Prostate gland (tissue), 2 donors: ENCODE results near the gene CCSER2. TPM values are rescaled to one million over a fixed set of nuclear protein-coding genes. Genes with fewer than 3 reads are reported as not detected.

Experiments used
- DNase-seq: peaks from one replicate; pipeline ENCODE4 v3.0.0-alpha.2; 2019; ENCODE audit warnings: low spot score
- H3K27ac ChIP-seq, 2 donors: fragments of 200-600 bp; sonication (generic); 2 replicates each; pipeline ENCODE4 v1.5.1; 2017 to 2019
- H3K27me3 ChIP-seq: fragments of 200-600 bp; sonication (generic); replicated peaks from 2 replicates; pipeline ENCODE4 v1.5.1; 2019; ENCODE audit not compliant: insufficient read depth
- H3K36me3 ChIP-seq, 2 donors: fragments of 200-600 bp; sonication (generic); 1 replicate in 1 of 2; 2 replicates in 1 of 2; pipeline versions ENCODE4 v1.5.1 to v1.8.1; 2017 to 2019
- H3K4me1 ChIP-seq: fragments of 200-600 bp; sonication (generic); replicated peaks from 2 replicates; pipeline ENCODE4 v1.5.1; 2019
- H3K4me3 ChIP-seq, 2 donors: fragments of 200-600 bp; sonication (generic); 2 replicates each; pipeline ENCODE4 v1.5.1; 2017 to 2019
- H3K9me3 ChIP-seq: fragments of 200-600 bp; sonication (generic); 2 replicates; pipeline ENCODE4 v1.5.1; 2017
- POLR2A ChIP-seq: fragments of 450-650 bp; IDR thresholded peaks from one replicate; pipeline ENCODE4 v1.6.1; 2016; ENCODE audit warnings: antibody characterized with exemption, mild to moderate bottlenecking
- POLR2AphosphoS5 ChIP-seq: sonication (generic); formaldehyde crosslinking; IDR thresholded peaks from one replicate; pipeline ENCODE4 v1.6.1; 2017; ENCODE audit warnings: antibody characterized with exemption
- WGBS: methylation state at CpG from one replicate; pipeline ENCODE4 v1.1.5; 2018; 5-methylcytosine and 5-hydroxymethylcytosine counted together
- intact Hi-C: fragments of 100-400 bp; cut with DNase I; formaldehyde crosslinking; loops from one replicate; pipeline ENCODE4 v1.14.2; 2022
- total RNA-seq, 2 donors: library from RNA; depleted of rRNA; stranded (reverse); fragments of >200 nt; gene quantifications; one replicate each; pipeline ENCODE4 v1.1.0, GENCODE V29; 2016
- TF ChIP-seq, protein P1 (sequence below), 4 experiments: fragments of 200-600 bp in 2 of 4; fragments of 450-650 bp in 2 of 4; sonication (generic) in 2 of 4; IDR thresholded peaks; 1 replicate in 3 of 4; 2 replicates in 1 of 4; pipeline ENCODE4 v1.5.1; 2016 to 2019; ENCODE audit warnings: antibody characterized with exemption in 4 of 4, mild to moderate bottlenecking in 2 of 4, moderate library complexity in 2 of 4

The CCSER2 gene
- total RNA-seq, 2 donors from 2014 or later, result 30.4 to 53.6 TPM

DNA sequence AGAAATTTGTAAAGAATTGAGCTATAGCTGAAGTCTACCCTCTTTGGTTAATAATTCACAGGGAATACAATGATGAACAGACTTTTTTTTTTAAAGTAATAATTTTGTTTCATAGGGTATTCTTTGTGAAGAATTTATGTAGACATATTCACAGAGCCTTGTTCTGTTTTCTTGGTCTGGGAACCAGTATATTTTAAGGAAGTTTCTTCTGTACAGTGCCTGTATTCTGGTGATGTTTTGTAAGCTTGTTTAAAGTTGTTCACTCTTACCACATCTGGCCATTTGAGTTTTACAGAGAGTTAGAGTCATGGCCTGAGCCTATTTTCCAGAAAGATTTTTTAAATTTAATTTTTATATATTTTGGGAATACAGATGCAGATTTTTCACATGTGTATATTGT lies 70.3 kb downstream of the CCSER2 start:
- Histone ChIP-seq H3K27me3 (no peaks in the 10 kb centered on the region), H3K4me1 (no peaks in the 10 kb centered on the region), H3K9me3 (no peaks in the 10 kb centered on the region), H3K36me3 (no peaks in the 10 kb centered on the region), H3K4me3 (no peak overlapping the region), H3K27ac (no peak overlapping the region)
- intact Hi-C loops, result no loop called here
- DNase-seq, result no peak
- no peak for TF ChIP-seq POLR2A
- TF ChIP-seq, protein P1, sequence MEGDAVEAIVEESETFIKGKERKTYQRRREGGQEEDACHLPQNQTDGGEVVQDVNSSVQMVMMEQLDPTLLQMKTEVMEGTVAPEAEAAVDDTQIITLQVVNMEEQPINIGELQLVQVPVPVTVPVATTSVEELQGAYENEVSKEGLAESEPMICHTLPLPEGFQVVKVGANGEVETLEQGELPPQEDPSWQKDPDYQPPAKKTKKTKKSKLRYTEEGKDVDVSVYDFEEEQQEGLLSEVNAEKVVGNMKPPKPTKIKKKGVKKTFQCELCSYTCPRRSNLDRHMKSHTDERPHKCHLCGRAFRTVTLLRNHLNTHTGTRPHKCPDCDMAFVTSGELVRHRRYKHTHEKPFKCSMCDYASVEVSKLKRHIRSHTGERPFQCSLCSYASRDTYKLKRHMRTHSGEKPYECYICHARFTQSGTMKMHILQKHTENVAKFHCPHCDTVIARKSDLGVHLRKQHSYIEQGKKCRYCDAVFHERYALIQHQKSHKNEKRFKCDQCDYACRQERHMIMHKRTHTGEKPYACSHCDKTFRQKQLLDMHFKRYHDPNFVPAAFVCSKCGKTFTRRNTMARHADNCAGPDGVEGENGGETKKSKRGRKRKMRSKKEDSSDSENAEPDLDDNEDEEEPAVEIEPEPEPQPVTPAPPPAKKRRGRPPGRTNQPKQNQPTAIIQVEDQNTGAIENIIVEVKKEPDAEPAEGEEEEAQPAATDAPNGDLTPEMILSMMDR (IDR thresholded peaks at IDR 0.05), result no peak
- TF ChIP-seq POLR2AphosphoS5, result no peak

DNA sequence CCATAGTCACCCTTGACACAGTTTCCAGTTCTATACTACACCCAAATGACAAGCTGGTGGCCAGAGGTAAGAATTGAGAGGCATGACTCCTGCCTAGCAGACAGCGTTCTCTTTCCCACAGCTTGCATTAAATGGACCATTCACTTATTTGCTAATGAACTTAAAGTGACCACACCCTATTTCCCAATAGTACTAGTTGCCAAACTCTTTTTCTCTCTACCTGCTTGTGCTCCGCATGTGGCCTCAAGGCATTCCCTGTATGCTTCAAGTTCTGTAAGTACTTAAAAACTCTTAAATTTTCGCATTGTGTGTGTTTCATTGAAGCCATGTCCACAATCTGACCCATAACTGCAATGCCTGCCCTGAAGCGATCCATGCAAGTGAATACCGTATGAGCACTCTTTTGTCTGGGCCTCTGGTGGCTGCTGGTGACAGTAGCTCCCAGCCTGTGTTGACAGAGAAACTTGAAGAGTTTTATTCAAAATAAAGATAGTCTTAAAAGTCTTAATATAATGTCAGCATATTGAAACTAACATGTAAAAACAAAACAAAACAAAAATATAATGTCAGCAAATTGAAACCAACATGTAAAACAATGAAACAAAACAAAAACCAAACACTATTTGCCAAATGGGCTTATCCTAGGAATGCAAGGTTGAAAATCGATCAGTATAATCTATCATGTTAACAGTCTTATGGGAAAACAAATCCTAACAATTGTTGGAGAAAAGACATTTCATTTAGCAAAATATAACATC lies 73.6 kb downstream of the CCSER2 start:
- no peaks in the 10 kb centered on the region for H3K27me3 ChIP-seq
- intact Hi-C loops, result no loop called here
- no peaks in the 10 kb centered on the region for H3K9me3 ChIP-seq
- TF ChIP-seq POLR2AphosphoS5, result peak; percentile 24
- TF ChIP-seq, protein P1 (IDR thresholded peaks at IDR 0.05), result no peak
- H3K4me3 ChIP-seq, result no peak overlapping the region
- 49% methylated on average over 6 of the region's 6 CpGs for WGBS
- H3K4me1 ChIP-seq, result no peaks in the 10 kb centered on the region
- H3K36me3 ChIP-seq, result no peaks in the 10 kb centered on the region
- peak; percentile 13 for DNase-seq
- H3K27ac ChIP-seq, result no peak overlapping the region

DNA sequence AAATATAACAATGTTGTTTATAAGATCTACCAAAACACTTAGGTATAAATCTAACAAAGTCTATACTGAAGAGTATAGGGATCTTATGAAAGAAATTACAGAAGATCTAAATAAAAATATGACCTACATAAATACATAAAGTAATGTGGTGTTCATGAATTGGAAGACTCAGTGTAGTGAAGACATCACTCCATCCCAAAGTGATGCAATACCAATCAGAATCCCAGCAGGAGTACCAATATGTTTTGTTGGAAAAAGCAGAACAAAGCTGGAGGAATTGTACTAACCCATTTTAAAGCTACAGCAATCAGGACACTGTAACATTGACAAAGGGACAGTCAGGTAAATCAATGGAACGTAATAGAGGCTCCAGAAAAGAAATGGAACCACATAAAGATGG lies 76.4 kb downstream of the CCSER2 start:
- no peak for DNase-seq
- 90% methylated on average over 1 of the region's 1 CpG for WGBS
- Histone ChIP-seq H3K36me3 (no peaks in the 10 kb centered on the region), H3K9me3 (no peaks in the 10 kb centered on the region), H3K27me3 (no peaks in the 10 kb centered on the region), H3K4me3 (no peak overlapping the region), H3K27ac (no peak overlapping the region), H3K4me1 (no peaks in the 10 kb centered on the region)
- intact Hi-C loops, result no loop called here
- TF ChIP-seq, protein P1 (IDR thresholded peaks at IDR 0.05), result no peak
- TF ChIP-seq POLR2A (no peak), POLR2AphosphoS5 (no peak)

DNA sequence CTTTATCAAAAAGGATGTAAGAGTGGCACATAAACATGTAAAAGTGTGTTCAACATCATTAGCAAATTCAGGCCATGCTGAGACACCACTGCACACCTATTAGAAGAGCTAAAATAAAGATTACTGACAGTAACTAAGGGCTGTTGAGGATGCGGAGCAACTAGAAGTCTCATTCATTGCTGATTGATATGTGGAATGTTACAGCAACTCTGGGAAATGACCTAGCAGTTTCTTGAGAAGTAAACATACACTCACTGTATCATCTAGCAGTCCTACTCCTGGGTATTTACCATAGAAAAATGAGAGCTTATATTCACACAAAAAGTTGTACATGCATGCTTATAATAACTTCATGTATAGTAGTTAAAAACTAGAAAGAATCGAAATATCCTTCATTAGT lies 77.3 kb downstream of the CCSER2 start:
- no peaks in the 10 kb centered on the region for H3K36me3 ChIP-seq
- TF ChIP-seq POLR2AphosphoS5 (no peak), POLR2A (no peak)
- TF ChIP-seq, protein P1 (IDR thresholded peaks at IDR 0.05), result no peak
- WGBS, result 92% methylated on average over 2 of the region's 2 CpGs
- no peak overlapping the region for H3K27ac ChIP-seq
- DNase-seq, result no peak
- H3K4me1 ChIP-seq, result no peaks in the 10 kb centered on the region
- no peak overlapping the region for H3K4me3 ChIP-seq
- no peaks in the 10 kb centered on the region for H3K27me3 ChIP-seq
- intact Hi-C loops, result no loop called here
- no peaks in the 10 kb centered on the region for H3K9me3 ChIP-seq

DNA sequence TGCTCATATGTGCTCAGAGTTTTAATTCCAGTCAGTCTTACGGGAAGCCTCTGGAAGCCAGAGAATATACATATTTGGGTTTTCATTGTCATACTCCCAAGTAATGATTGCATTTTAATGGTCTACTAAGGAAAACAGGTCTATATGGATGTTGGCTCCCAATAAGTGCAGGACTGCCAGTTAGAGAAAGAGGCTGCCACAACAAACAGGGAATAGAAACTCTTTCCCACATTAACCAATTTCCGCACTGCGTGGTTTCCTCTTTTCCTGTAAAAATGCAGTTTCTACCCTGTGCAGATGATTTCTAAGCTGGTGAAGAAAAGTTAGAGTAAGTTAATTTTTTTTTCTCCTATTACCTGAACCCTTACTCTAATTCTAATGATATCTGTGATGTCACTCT lies 78.2 kb downstream of the CCSER2 start:
- no peak overlapping the region for H3K4me3 ChIP-seq
- no peaks in the 10 kb centered on the region for H3K36me3 ChIP-seq
- intact Hi-C loops, result no loop called here
- H3K27me3 ChIP-seq, result no peaks in the 10 kb centered on the region
- no peak overlapping the region for H3K27ac ChIP-seq
- DNase-seq, result no peak
- TF ChIP-seq POLR2AphosphoS5, result no peak
- TF ChIP-seq POLR2A, result no peak
- TF ChIP-seq, protein P1 (IDR thresholded peaks at IDR 0.05), result no peak
- H3K9me3 ChIP-seq, result no peaks in the 10 kb centered on the region
- WGBS, result 88% methylated on average over 3 of the region's 3 CpGs
- H3K4me1 ChIP-seq, result no peaks in the 10 kb centered on the region
